Activated CD4-positive, alpha-beta T cell treated with anti-CD3 and anti-CD28 coated beads for 36 hours (primary cell): ENCODE data around the gene BCR. TPM values are rescaled to one million over a fixed set of nuclear protein-coding genes. Genes with fewer than 3 reads are reported as not detected.

Source experiments
- ATAC-seq: fragments of 200-7000 bp; cut with Tn5 transposase; one replicate; pipeline ENCODE4 v1.10.0; 2021; ENCODE audit warnings: mild to moderate bottlenecking, moderate library complexity
- CTCF ChIA-PET: fragments of 350-600 bp; sonication (Branson Sonifier 250); formaldehyde crosslinking; loops from one replicate; lab custom pipeline; 2021; ENCODE audit warnings: antibody characterized with exemption; lab: Charles Lee
- POLR2A ChIA-PET: fragments of 350-600 bp; sonication (Branson Sonifier 250); formaldehyde crosslinking; loops from one replicate; lab custom pipeline; 2021; ENCODE audit warnings: antibody characterized with exemption, inconsistent platforms; lab: Charles Lee
- DNase-seq: peaks from one replicate; pipeline ENCODE4 v3.0.0-alpha.2; 2020
- H3K27ac Mint-ChIP-seq: one replicate; pipeline ENCODE4 v1.8.0; 2021; ENCODE audit warnings: mixed read lengths
- H3K27me3 Mint-ChIP-seq: one replicate; pipeline ENCODE4 v1.8.0; 2021; ENCODE audit warnings: mixed read lengths
- H3K36me3 Mint-ChIP-seq: one replicate; pipeline ENCODE4 v1.8.0; 2021; ENCODE audit warnings: low read depth, mixed read lengths
- H3K4me1 Mint-ChIP-seq: one replicate; pipeline ENCODE4 v1.8.0; 2021; ENCODE audit warnings: mixed read lengths
- H3K4me3 Mint-ChIP-seq: one replicate; pipeline ENCODE4 v1.8.0; 2021; ENCODE audit warnings: mild to moderate bottlenecking, moderate library complexity, mixed read lengths
- H3K9me3 Mint-ChIP-seq: one replicate; pipeline ENCODE4 v1.8.0; 2021; ENCODE audit warnings: low read depth, mixed read lengths
- intact Hi-C, 2 experiments: fragments of 100-400 bp; cut with DNase I in 1 of 2; cut with micrococcal nuclease in 1 of 2; formaldehyde crosslinking; loops; one replicate each; pipeline versions ENCODE4 v1.14.2 to v1.15.1; 2022 to 2024; cut with DNase I, micrococcal nuclease
- total RNA-seq, 2 experiments: library from RNA; stranded (reverse); gene quantifications; one replicate each; pipeline ENCODE4 v1.2.3, GENCODE V29; 2021

BCR gene
- total RNA-seq, 2 experiments from 2014 or later: 45.5 to 58.0 TPM

DNA sequence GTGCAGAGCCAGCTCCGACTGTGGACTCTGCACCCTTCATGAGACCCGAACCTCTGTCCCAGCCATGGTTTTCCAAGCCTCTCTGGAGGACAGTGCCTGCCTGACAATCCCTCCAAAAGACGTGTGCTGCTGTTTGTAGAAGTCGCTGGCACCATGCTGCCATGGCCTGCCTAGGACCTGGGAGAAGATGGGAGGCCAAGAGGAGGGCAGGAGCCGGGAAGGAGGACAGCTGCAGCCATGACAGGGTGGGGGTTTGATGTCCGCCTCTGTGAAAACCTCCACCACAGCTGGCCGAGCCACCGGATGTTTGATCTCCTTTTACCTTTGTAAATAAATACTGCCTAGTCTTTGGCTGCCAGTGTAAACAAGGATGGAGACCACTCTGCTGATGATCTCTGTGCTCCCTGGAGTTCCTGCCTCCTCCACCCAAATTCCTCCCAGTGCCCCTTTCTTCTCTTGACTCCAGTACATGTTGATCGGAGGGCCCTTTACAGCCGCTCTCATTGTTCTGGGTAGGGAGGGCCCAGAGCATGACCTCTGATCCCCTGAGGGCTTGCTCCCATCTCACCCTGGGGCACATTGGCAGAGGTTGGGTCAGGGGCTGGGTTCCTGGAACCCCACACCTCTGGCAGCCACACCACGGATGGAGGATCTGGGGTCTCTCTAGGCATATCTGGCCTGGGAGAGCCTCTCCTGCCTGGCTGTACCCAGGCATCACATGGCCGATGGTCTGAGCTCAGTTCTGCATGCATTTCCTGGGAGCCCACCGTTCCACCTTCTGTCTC is 66.9 kb downstream of the BCR start:
- Mint-ChIP-seq H3K9me3 (no peaks in the 10 kb centered on the region), H3K27ac (no peak overlapping the region), H3K4me1 (peaks cover 92% of the 10 kb centered on the region), H3K36me3 (no peaks in the 10 kb centered on the region), H3K4me3 (no peak overlapping the region), H3K27me3 (no peaks in the 10 kb centered on the region)
- intact Hi-C loops: loop anchor here in 1 of 2 experiments (2.0 kb wide), 1 partner anchor 34 kb away; no protein-coding TSS in a partner anchor
- DNase-seq (no peak), ATAC-seq (no peak)
- ChIA-PET CTCF (no interaction called here), POLR2A (no interaction called here)

DNA sequence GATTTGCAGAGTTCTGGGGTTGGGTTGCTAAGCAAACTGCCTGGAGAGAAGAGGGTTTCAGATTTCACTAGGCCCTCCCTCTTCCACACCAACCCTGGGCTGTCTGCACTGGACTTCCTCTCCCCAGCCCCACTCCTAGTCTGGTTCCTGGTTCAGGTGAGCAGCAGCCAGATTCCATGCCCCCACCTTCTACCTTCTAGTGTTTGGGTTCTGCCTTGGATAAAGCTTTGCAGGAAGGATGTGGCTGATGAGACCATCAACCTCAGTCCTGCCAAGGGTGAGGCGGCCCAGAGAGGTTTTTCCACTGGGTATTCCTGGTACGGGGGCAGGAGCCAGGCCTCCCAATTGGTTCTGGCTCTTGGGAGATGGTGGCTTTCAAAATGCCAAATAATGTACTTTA is 68.3 kb downstream of the BCR start:
- H3K36me3 Mint-ChIP-seq: no peaks in the 10 kb centered on the region
- H3K27ac Mint-ChIP-seq: no peak overlapping the region
- peaks cover 78% of the 10 kb centered on the region for H3K4me1 Mint-ChIP-seq
- POLR2A ChIA-PET: interaction anchor here (0.7 kb wide), 1 partner anchor 365 kb away, joined by 6 read pairs; no protein-coding TSS in a partner anchor
- no peaks in the 10 kb centered on the region for H3K9me3 Mint-ChIP-seq
- H3K4me3 Mint-ChIP-seq: no peak overlapping the region
- intact Hi-C loops: no loop called here
- DNase-seq (no peak), ATAC-seq (no peak)
- no peaks in the 10 kb centered on the region for H3K27me3 Mint-ChIP-seq
- CTCF ChIA-PET: no interaction called here

DNA sequence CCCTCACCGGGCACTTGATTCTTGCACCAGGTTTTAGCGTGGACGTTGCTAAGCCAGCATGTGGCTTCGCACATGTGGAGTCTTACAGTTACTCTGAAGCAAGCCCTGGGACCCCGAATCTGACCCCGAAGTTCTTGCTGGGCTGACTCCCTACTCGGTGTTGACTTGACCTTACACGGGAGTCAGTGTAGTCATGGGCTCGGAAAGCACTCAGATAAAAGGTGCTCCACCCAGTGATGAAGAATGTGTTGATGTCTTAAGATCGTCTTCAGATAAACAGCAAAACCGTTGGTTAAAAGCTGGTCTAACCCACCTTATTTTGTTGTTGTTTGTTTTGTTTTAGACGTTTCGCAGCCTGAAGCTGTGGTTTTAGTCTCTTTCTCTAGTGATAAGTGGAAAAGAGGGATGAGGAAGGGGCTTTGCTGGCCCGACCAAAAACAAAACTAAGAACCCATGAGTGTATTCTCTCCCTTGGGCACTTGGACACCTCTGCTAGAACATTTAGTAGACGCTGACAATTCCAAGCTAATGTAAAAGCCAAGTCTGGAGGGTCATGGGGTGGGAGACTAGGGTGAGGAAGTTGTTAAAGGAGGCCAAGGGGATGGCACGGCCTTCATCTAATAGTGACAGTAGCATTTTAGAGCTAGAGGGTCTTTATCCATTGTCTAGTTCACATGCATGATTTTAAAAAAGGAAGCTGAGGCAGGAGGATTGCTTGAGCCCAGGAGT is 69.9 kb downstream of the BCR start:
- no peaks in the 10 kb centered on the region for H3K36me3 Mint-ChIP-seq
- peaks cover 65% of the 10 kb centered on the region for H3K4me1 Mint-ChIP-seq

GRCh38 chr22:23250785-23251363 is 70.6 kb downstream of the BCR start:
- Mint-ChIP-seq H3K9me3 (no peaks in the 10 kb centered on the region), H3K27ac (no peak overlapping the region), H3K27me3 (no peaks in the 10 kb centered on the region), H3K4me1 (peaks cover 64% of the 10 kb centered on the region), H3K36me3 (no peaks in the 10 kb centered on the region), H3K4me3 (no peak overlapping the region)
- DNase-seq: no peak
- CTCF ChIA-PET: interaction anchor here (1.0 to 2.0 kb wide), 4 partner anchors 22 to 69 kb away, joined by 3 to 5 read pairs (median 3); no protein-coding TSS in a partner anchor
- no peak for ATAC-seq
- POLR2A ChIA-PET: interaction anchor here (0.6 kb wide), 1 partner anchor 76 kb away, joined by 3 read pairs; no protein-coding TSS in a partner anchor
- intact Hi-C loops: no loop called here

More for the DNA sequence above, 69.9 kb downstream of the BCR start:
- intact Hi-C loops: no loop called here
- H3K27me3 Mint-ChIP-seq: no peaks in the 10 kb centered on the region
- no peak overlapping the region for H3K27ac Mint-ChIP-seq
- DNase-seq (no peak), ATAC-seq (no peak)
- H3K9me3 Mint-ChIP-seq: no peaks in the 10 kb centered on the region
- no peak overlapping the region for H3K4me3 Mint-ChIP-seq
- CTCF ChIA-PET: interaction anchor here (1.2 to 2.0 kb wide), 3 partner anchors 21 to 69 kb away, joined by 3 to 5 read pairs (median 3); no protein-coding TSS in a partner anchor
- POLR2A ChIA-PET: no interaction called here

- ATAC-seq: peak; percentile 93
- Mint-ChIP-seq H3K27me3 (no peaks in the 10 kb centered on the region), H3K27ac (no peak overlapping the region), H3K9me3 (no peaks in the 10 kb centered on the region), H3K4me3 (no peak overlapping the region), H3K36me3 (no peaks in the 10 kb centered on the region), H3K4me1 (peaks cover 58% of the 10 kb centered on the region)
- intact Hi-C loops: no loop called here
- DNase-seq: peak; percentile 59
- CTCF ChIA-PET: interaction anchor here (0.7 to 1.0 kb wide), 2 partner anchors 30 to 826 kb away, joined by 3 read pairs; no protein-coding TSS in a partner anchor
- POLR2A ChIA-PET: interaction anchor here (0.6 kb wide), 2 partner anchors 77 to 762 kb away, joined by 3 read pairs; no protein-coding TSS in a partner anchor
Observed at GRCh38 chr22:23251445-23252093, 71.3 kb downstream of the BCR start.

GRCh38 chr22:23253475-23254055 is 73.3 kb downstream of the BCR start:
- Mint-ChIP-seq H3K36me3 (no peaks in the 10 kb centered on the region), H3K4me3 (no peak overlapping the region), H3K27ac (no peak overlapping the region), H3K27me3 (no peaks in the 10 kb centered on the region), H3K4me1 (peaks cover 43% of the 10 kb centered on the region), H3K9me3 (no peaks in the 10 kb centered on the region)
- POLR2A ChIA-PET: no interaction called here
- CTCF ChIA-PET: interaction anchor here (1.2 kb wide), 1 partner anchor 10 kb away, joined by 4 read pairs; no protein-coding TSS in a partner anchor
- ATAC-seq (no peak), DNase-seq (no peak)
- intact Hi-C loops: no loop called here

GRCh38 chr22:23255506-23256170 is 75.3 kb downstream of the BCR start:
- CTCF ChIA-PET: interaction anchor here (0.8 to 1.3 kb wide), 2 partner anchors 27 to 79 kb away, joined by 3 to 6 read pairs; no protein-coding TSS in a partner anchor
- intact Hi-C loops: no loop called here
- Mint-ChIP-seq H3K4me1 (peaks cover 23% of the 10 kb centered on the region), H3K27me3 (no peaks in the 10 kb centered on the region), H3K9me3 (no peaks in the 10 kb centered on the region), H3K4me3 (no peak overlapping the region), H3K27ac (peak overlapping the region; percentile 42), H3K36me3 (no peaks in the 10 kb centered on the region)
- no peak for DNase-seq
- ATAC-seq: no peak
- POLR2A ChIA-PET: no interaction called here

DNA sequence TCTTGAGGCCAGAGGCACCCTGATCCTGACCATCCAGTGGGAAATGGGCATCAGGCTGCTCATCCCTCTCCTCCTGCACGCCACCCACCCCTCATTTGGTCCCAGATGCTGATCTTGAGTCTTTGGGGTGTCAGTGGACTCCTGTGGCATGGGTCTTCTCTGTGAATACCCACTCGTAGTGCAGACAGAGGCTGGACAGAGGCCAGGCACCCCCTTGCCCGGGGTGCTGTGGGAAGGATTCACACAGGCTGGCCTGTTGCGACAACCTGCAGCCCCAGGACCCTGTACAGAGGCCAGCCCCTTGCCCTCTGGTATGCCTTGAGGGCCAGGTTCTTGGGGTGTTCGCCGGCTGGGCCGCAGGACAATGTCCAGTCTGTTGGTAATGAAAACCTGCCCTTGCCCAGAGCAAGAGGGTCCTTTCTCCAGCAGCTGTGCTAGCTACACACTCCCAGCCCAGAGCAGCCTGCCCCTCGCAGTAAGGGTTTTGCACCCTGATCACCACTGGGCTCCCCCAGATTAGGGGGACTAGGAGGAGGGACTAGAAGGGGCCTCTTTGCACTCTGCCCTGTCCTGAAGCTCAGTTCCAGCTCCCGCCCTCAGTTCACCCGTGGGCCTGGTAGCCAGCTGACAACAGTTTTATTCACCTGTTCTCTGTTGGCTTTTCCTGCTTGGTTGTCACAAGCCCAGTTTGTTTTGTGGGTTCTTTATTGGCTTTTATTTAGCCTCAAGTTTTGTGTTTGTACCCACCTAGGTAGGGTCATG is 76.0 kb downstream of the BCR start:
- peak overlapping the region; percentile 31 for H3K27ac Mint-ChIP-seq
- H3K27me3 Mint-ChIP-seq: no peaks in the 10 kb centered on the region
- DNase-seq: no peak
- no peak overlapping the region for H3K4me3 Mint-ChIP-seq
- ChIA-PET CTCF (interaction anchor here (0.8 kb wide), 2 partner anchors 12 to 26 kb away, joined by 3 read pairs; no protein-coding TSS in a partner anchor), POLR2A (no interaction called here)
- ATAC-seq: no peak
- peaks cover 17% of the 10 kb centered on the region for H3K4me1 Mint-ChIP-seq
- H3K36me3 Mint-ChIP-seq: no peaks in the 10 kb centered on the region
- intact Hi-C loops: no loop called here
- no peaks in the 10 kb centered on the region for H3K9me3 Mint-ChIP-seq

GRCh38 chr22:23256986-23257888 is 76.9 kb downstream of the BCR start:
- no peak for ATAC-seq
- H3K27ac Mint-ChIP-seq: no peak overlapping the region
- no peaks in the 10 kb centered on the region for H3K9me3 Mint-ChIP-seq
- DNase-seq: no peak
- CTCF ChIA-PET: interaction anchor here (0.8 kb wide), 1 partner anchor 11 kb away, joined by 3 read pairs; no protein-coding TSS in a partner anchor
- POLR2A ChIA-PET: no interaction called here
- no peaks in the 10 kb centered on the region for H3K27me3 Mint-ChIP-seq
- peaks cover 9% of the 10 kb centered on the region for H3K4me1 Mint-ChIP-seq
- no peak overlapping the region for H3K4me3 Mint-ChIP-seq
- no peaks in the 10 kb centered on the region for H3K36me3 Mint-ChIP-seq
- intact Hi-C loops: no loop called here
